SK-N-SH (cell line): ENCODE results near the gene TRPC4AP. TPM values are rescaled to one million over a fixed set of nuclear protein-coding genes. Genes with fewer than 3 reads are reported as not detected.

ENCODE experiments used
- CTCF ChIA-PET: fragments of 300-600, 350-600 bp; formaldehyde crosslinking; extraction: SDS; loops from one replicate; lab custom pipeline; 2021; lab: Yijun Ruan, JAX
- POLR2A ChIA-PET: fragments of 350-600 bp; sonication (Branson Sonifier 250); formaldehyde crosslinking; extraction: SDS; loops from one replicate; lab custom pipeline; 2020; ENCODE audit warnings: antibody characterized with exemption, inconsistent platforms; lab: Yijun Ruan, JAX
- DNase-seq: peaks from one replicate; pipeline ENCODE4 v3.0.0; 2012
- H2AFZ ChIP-seq: fragments of 200-600 bp; sonication (generic); 2 replicates; pipeline ENCODE4 v1.8.1; 2016; ENCODE audit warnings: antibody characterized with exemption, mild to moderate bottlenecking, low read depth
- H3F3A ChIP-seq: fragments of 200-600 bp; sonication (generic); replicated peaks from 2 replicates; pipeline ENCODE3; 2016; ENCODE audit warnings: antibody characterized with exemption, mild to moderate bottlenecking; ENCODE audit not compliant: insufficient read depth
- H3K27ac ChIP-seq, 2 experiments: fragments of 200-500 bp in 1 of 2; fragments of 200-600 bp in 1 of 2; sonication (Bioruptor generic) in 1 of 2; sonication (generic), shearing (Covaris generic) in 1 of 2; 2 replicates each; pipeline versions ENCODE4 v1.5.1 to v1.6.1; 2014 to 2016; ENCODE audit warnings: low read depth in 2 of 2, inconsistent platforms in 1 of 2, low read length in 1 of 2, mild to moderate bottlenecking in 1 of 2, mixed read lengths in 1 of 2
- H3K27me3 ChIP-seq: fragments of 200-600 bp; sonication (generic), shearing (Covaris generic); 2 replicates; pipeline ENCODE4 v1.6.1; 2016; ENCODE audit warnings: mixed run types; ENCODE audit not compliant: insufficient read depth
- H3K36me3 ChIP-seq, 2 experiments: fragments of 200-500 bp in 1 of 2; fragments of 200-600 bp in 1 of 2; sonication (Bioruptor generic) in 1 of 2; sonication (generic) in 1 of 2; replicated peaks in 1 of 2; 2 replicates each; pipeline versions ENCODE3 to v1.5.1; 2014 to 2016; ENCODE audit warnings: low read length in 1 of 2, mild to moderate bottlenecking in 1 of 2; ENCODE audit not compliant: insufficient read depth in 2 of 2, control insufficient read depth in 1 of 2
- H3K4me1 ChIP-seq, 2 experiments: fragments of 200-500 bp in 1 of 2; fragments of 200-600 bp in 1 of 2; sonication (Bioruptor generic) in 1 of 2; sonication (generic), shearing (Covaris generic) in 1 of 2; 2 replicates each; pipeline versions ENCODE4 v1.5.1 to v1.6.1; 2014 to 2016; ENCODE audit warnings: low read depth in 1 of 2, low read length in 1 of 2, mixed run types in 1 of 2; ENCODE audit not compliant: insufficient read depth in 2 of 2, control insufficient read depth in 1 of 2
- H3K4me2 ChIP-seq: fragments of 200-600 bp; sonication (generic), shearing (Covaris generic); 2 replicates; pipeline ENCODE4 v1.6.1; 2017; ENCODE audit warnings: mixed run types
- H3K4me3 ChIP-seq, 2 experiments: fragments of 200-500 bp in 1 of 2; fragments of 200-600 bp in 1 of 2; sonication (Bioruptor generic) in 1 of 2; sonication (generic), shearing (Covaris generic) in 1 of 2; 2 replicates each; pipeline versions ENCODE4 v1.5.1 to v1.8.1; 2014 to 2016; ENCODE audit warnings: low read depth in 2 of 2, inconsistent platforms in 1 of 2, low read length in 1 of 2, mild to moderate bottlenecking in 1 of 2, mixed read lengths in 1 of 2, moderate library complexity in 1 of 2
- H3K79me2 ChIP-seq: fragments of 200-600 bp; sonication (generic); 2 replicates; pipeline ENCODE4 v1.8.1; 2017; ENCODE audit warnings: mild to moderate bottlenecking; ENCODE audit not compliant: insufficient read depth
- H3K9ac ChIP-seq: fragments of 200-600 bp; sonication (generic); 2 replicates; pipeline ENCODE4 v1.6.1; 2017; ENCODE audit warnings: mixed run types
- H3K9me2 ChIP-seq: fragments of 200-600 bp; sonication (generic); 2 replicates; pipeline ENCODE4 v1.6.1; 2017; ENCODE audit warnings: mixed run types
- H3K9me3 ChIP-seq: fragments of 200-600 bp; sonication (generic); 2 replicates; pipeline ENCODE4 v1.6.1; 2017; ENCODE audit warnings: mixed run types, mild to moderate bottlenecking, moderate library complexity
- H4K20me1 ChIP-seq: fragments of 200-600 bp; sonication (generic); 2 replicates; pipeline ENCODE4 v1.6.1; 2017; ENCODE audit warnings: mild to moderate bottlenecking, mixed run types; ENCODE audit not compliant: insufficient read depth
- CHD2 ChIP-seq: fragments of 150-350 bp; IDR thresholded peaks from 2 replicates; pipeline ENCODE4 v1.6.1; 2018; ENCODE audit warnings: low read length; ENCODE audit not compliant: partially characterized antibody
- ELF1 ChIP-seq: IDR thresholded peaks from 2 replicates; pipeline ENCODE4 v1.4.0; 2012
- FOSL2 ChIP-seq: IDR thresholded peaks from 2 replicates; pipeline ENCODE4 v1.4.0; 2012; ENCODE audit warnings: low read depth, mild to moderate bottlenecking, moderate library complexity, borderline replicate concordance
- GATA2 ChIP-seq: sonication (generic); formaldehyde crosslinking; IDR thresholded peaks from 2 replicates; pipeline ENCODE4 v1.5.0; 2020; ENCODE audit warnings: mild to moderate bottlenecking, missing genetic modification reagents
- MEF2A ChIP-seq: IDR thresholded peaks from 2 replicates; pipeline ENCODE4 v1.4.0; 2012; ENCODE audit warnings: low read depth, borderline replicate concordance
- NFIC ChIP-seq: IDR thresholded peaks from 2 replicates; pipeline ENCODE4 v1.4.0; 2012; ENCODE audit warnings: borderline replicate concordance
- RAD21 ChIP-seq: IDR thresholded peaks from 2 replicates; pipeline ENCODE4 v1.6.1; 2012; ENCODE audit warnings: mild to moderate bottlenecking, low read length
- RCOR1 ChIP-seq: fragments of 150-350 bp; IDR thresholded peaks from 2 replicates; pipeline ENCODE4 v1.6.1; 2017; ENCODE audit warnings: antibody characterized with exemption, low read length
- RFX5 ChIP-seq: IDR thresholded peaks from 2 replicates; pipeline ENCODE4 v1.6.1; 2012; ENCODE audit warnings: mild to moderate bottlenecking, improper control_type of control experiment, low read length
- TCF12 ChIP-seq: IDR thresholded peaks from 2 replicates; pipeline ENCODE4 v1.4.0; 2012
- YY1 ChIP-seq: IDR thresholded peaks from 2 replicates; pipeline ENCODE4 v1.4.0; 2012; ENCODE audit warnings: low read depth, mild to moderate bottlenecking
- WGBS: methylation state at CpG from one replicate; pipeline ENCODE4 v1.1.6; 2017; ENCODE audit warnings: low lambda C conversion rate; 5-methylcytosine and 5-hydroxymethylcytosine counted together
- polyA plus RNA-seq, 3 experiments: library from polyadenylated mRNA; depleted of rRNA; stranded (reverse); fragments of >200 nt; gene quantifications; 2 replicates each; pipeline ENCODE4 v1.2.3, GENCODE V29; 2012
- TF ChIP-seq, protein P1 (sequence below): IDR thresholded peaks from 2 replicates; pipeline ENCODE4; 2012
- TF ChIP-seq, protein P2 (sequence below): fragments of 200-600 bp; sonication (generic); IDR thresholded peaks from 2 replicates; pipeline ENCODE4 v1.6.1; 2017; ENCODE audit warnings: antibody characterized with exemption, mild to moderate bottlenecking, moderate library complexity
- TF ChIP-seq, protein P3 (sequence below): IDR thresholded peaks from 2 replicates; pipeline ENCODE4 v1.4.0; 2012; ENCODE audit warnings: low read depth, borderline replicate concordance
- TF ChIP-seq, protein P4 (sequence below): fragments of 150-350 bp; IDR thresholded peaks from 2 replicates; pipeline ENCODE4 v1.6.1; 2016; ENCODE audit warnings: mild to moderate bottlenecking, low read depth, low read length
- TF ChIP-seq, protein P5 (sequence below): IDR thresholded peaks from 2 replicates; pipeline ENCODE4 v1.4.0; 2012; ENCODE audit warnings: low read depth, borderline replicate concordance

Gene TRPC4AP
- polyA plus RNA-seq, 1 of the 3 experiments (the other 2 are of a cell fraction), result 57.4 TPM

DNA sequence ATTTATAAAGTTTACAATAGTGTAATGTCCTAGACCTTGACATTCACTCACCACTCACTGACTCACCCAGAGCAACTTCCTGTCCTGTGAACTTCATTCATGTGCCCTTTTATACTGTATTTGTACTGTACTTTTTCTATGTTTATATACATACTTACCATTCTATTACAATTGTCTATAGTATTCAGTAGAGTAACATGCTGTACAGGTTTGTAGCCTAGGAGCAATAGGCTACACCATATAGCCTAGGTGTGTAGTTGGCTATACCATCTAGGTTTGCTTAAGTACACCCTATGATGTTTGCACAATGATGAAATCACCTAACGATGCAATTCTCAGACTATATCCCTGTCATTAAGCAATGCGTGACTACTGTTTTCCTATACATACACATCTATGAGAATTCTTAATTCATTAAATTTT, 37.1 kb upstream of the TRPC4AP start:
- DNase-seq, result no peak
- H3K4me2 ChIP-seq, result no peak overlapping the region
- H3K79me2 ChIP-seq, result no peaks in the 10 kb centered on the region
- no peaks in the 10 kb centered on the region for H3K9me2 ChIP-seq
- TF ChIP-seq ELF1, result no peak
- TF ChIP-seq RFX5, result no peak
- TF ChIP-seq GATA2 (CRISPR knock-in tag), result no peak
- no peak for TF ChIP-seq RAD21
- TF ChIP-seq RCOR1, result no peak
- TF ChIP-seq TCF12, result no peak
- TF ChIP-seq, protein P1, sequence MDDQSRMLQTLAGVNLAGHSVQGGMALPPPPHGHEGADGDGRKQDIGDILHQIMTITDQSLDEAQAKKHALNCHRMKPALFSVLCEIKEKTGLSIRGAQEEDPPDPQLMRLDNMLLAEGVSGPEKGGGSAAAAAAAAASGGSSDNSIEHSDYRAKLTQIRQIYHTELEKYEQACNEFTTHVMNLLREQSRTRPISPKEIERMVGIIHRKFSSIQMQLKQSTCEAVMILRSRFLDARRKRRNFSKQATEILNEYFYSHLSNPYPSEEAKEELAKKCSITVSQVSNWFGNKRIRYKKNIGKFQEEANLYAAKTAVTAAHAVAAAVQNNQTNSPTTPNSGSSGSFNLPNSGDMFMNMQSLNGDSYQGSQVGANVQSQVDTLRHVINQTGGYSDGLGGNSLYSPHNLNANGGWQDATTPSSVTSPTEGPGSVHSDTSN, result no peak
- TF ChIP-seq FOSL2, result no peak
- TF ChIP-seq, protein P2, sequence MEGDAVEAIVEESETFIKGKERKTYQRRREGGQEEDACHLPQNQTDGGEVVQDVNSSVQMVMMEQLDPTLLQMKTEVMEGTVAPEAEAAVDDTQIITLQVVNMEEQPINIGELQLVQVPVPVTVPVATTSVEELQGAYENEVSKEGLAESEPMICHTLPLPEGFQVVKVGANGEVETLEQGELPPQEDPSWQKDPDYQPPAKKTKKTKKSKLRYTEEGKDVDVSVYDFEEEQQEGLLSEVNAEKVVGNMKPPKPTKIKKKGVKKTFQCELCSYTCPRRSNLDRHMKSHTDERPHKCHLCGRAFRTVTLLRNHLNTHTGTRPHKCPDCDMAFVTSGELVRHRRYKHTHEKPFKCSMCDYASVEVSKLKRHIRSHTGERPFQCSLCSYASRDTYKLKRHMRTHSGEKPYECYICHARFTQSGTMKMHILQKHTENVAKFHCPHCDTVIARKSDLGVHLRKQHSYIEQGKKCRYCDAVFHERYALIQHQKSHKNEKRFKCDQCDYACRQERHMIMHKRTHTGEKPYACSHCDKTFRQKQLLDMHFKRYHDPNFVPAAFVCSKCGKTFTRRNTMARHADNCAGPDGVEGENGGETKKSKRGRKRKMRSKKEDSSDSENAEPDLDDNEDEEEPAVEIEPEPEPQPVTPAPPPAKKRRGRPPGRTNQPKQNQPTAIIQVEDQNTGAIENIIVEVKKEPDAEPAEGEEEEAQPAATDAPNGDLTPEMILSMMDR, result no peak
- no peak for TF ChIP-seq CHD2
- TF ChIP-seq NFIC, result no peak
- TF ChIP-seq YY1, result no peak
- no peak for TF ChIP-seq MEF2A
- TF ChIP-seq, protein P3, sequence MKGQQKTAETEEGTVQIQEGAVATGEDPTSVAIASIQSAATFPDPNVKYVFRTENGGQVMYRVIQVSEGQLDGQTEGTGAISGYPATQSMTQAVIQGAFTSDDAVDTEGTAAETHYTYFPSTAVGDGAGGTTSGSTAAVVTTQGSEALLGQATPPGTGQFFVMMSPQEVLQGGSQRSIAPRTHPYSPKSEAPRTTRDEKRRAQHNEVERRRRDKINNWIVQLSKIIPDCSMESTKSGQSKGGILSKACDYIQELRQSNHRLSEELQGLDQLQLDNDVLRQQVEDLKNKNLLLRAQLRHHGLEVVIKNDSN, result no peak
- TF ChIP-seq, protein P4, sequence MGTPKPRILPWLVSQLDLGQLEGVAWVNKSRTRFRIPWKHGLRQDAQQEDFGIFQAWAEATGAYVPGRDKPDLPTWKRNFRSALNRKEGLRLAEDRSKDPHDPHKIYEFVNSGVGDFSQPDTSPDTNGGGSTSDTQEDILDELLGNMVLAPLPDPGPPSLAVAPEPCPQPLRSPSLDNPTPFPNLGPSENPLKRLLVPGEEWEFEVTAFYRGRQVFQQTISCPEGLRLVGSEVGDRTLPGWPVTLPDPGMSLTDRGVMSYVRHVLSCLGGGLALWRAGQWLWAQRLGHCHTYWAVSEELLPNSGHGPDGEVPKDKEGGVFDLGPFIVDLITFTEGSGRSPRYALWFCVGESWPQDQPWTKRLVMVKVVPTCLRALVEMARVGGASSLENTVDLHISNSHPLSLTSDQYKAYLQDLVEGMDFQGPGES, result no peak
- TF ChIP-seq, protein P5, sequence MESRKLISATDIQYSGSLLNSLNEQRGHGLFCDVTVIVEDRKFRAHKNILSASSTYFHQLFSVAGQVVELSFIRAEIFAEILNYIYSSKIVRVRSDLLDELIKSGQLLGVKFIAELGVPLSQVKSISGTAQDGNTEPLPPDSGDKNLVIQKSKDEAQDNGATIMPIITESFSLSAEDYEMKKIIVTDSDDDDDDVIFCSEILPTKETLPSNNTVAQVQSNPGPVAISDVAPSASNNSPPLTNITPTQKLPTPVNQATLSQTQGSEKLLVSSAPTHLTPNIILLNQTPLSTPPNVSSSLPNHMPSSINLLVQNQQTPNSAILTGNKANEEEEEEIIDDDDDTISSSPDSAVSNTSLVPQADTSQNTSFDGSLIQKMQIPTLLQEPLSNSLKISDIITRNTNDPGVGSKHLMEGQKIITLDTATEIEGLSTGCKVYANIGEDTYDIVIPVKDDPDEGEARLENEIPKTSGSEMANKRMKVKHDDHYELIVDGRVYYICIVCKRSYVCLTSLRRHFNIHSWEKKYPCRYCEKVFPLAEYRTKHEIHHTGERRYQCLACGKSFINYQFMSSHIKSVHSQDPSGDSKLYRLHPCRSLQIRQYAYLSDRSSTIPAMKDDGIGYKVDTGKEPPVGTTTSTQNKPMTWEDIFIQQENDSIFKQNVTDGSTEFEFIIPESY, result no peak
- H2AFZ ChIP-seq, result no peak overlapping the region
- H3K27ac ChIP-seq, result peak overlapping the region in 1 of 2 experiments; percentile 41; a peak in 1 of 4 replicates
- 87% methylated on average over 2 of the region's 2 CpGs for WGBS
- H3K36me3 ChIP-seq, result peaks cover 28 to 31% of the 10 kb centered on the region in 2 experiments
- H3K27me3 ChIP-seq, result no peaks in the 10 kb centered on the region
- no peak overlapping the region for H3K4me3 ChIP-seq
- H3K9ac ChIP-seq, result no peak overlapping the region
- 0 out of 4 replicates have a peak, but pooled peaks cover 0 to 4% of the 10 kb centered on the region in 2 experiments for H3K4me1 ChIP-seq
- no peaks in the 10 kb centered on the region for H3K9me3 ChIP-seq
- H4K20me1 ChIP-seq, result no peaks in the 10 kb centered on the region
- ChIA-PET POLR2A (no interaction called here), CTCF (no interaction called here)
- peaks cover 8% of the 10 kb centered on the region for H3F3A ChIP-seq
